ENCODE data around the gene ADRA1B. TPM values are rescaled to one million over a fixed set of nuclear protein-coding genes. Genes with fewer than 3 reads are reported as not detected.

ADRA1B gene
- polyA plus RNA-seq, 3 donors: not detected

DNA sequence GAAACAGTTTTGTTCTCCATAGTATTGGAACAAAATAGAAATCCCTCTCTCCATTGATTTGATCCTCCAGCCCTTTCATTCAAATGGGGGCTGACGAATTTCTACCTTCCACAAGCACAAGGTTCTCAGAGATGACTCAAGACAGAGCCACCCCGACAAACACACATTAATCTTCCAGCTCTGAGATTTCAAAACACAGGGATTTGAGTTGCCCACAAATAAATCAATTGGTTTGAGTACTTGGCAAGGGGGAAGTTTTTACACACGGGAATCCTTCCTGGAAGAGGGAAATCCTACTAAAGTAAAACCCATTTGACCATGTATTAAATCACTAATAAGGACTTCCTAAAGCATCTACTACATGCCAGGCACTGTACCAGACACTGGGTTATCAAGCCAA, 5.4 kb downstream of the ADRA1B start:
- Histone ChIP-seq H4K20me1 (ENCODE audit: insufficient read depth, low read length) (no peaks in the 10 kb centered on the region), H3K27me3 (ENCODE audit: control insufficient read depth in 2 of 2, insufficient read depth in 2 of 2, low read length in 2 of 2) (peaks cover 12 to 38% of the 10 kb centered on the region in 2 donors), H3K4me1 (ENCODE audit: control insufficient read depth in 1 of 2, insufficient read depth in 2 of 2, low read length in 2 of 2) (peaks cover under 1% of the 10 kb centered on the region in 2 donors), H3K27ac (ENCODE audit: low read depth in 1 of 2, low read length in 2 of 2) (no peak overlapping the region), H3K4me3 (replicated peaks in 1 of 3; ENCODE audit: low read depth in 2 of 3, low read length in 3 of 3) (no peak overlapping the region), H3K4me2 (replicated peaks; ENCODE audit: extremely low read depth, low read length, poor library complexity, severe bottlenecking) (no peak overlapping the region), H3K9me3 (replicated peaks in 1 of 2; ENCODE audit: control insufficient read depth in 1 of 2, insufficient read depth in 1 of 2, low read length in 2 of 2) (no peaks in the 10 kb centered on the region), H3K9ac (ENCODE audit: insufficient read depth, low read length, poor library complexity, severe bottlenecking) (no peak overlapping the region), H2AFZ (ENCODE audit: insufficient read depth, low read depth, low read length, poor library complexity, severe bottlenecking) (no peak overlapping the region), H3K79me2 (ENCODE audit: insufficient read depth, low read length) (no peaks in the 10 kb centered on the region), H3K36me3 (replicated peaks in 1 of 2; ENCODE audit: control insufficient read depth in 1 of 2, insufficient read depth in 2 of 2, low read length in 2 of 2) (no peaks in the 10 kb centered on the region)
- intact Hi-C loops (cut with micrococcal nuclease): no loop called here
- DNase-seq: no peak
- H3K4me1 Mint-ChIP-seq: peaks cover under 1% of the 10 kb centered on the region
- H3K9me3 Mint-ChIP-seq: peaks cover 0 to 2% (median 0%) of the 10 kb centered on the region in 7 donors
- peaks cover 0 to 2% of the 10 kb centered on the region in 2 donors for H3K36me3 Mint-ChIP-seq
- H3K27me3 Mint-ChIP-seq (ENCODE audit: low read depth in 3 of 3): peaks cover 27 to 36% (median 32%) of the 10 kb centered on the region in 3 donors
- H3K4me3 Mint-ChIP-seq: no peak overlapping the region
- no peak overlapping the region for H3K27ac Mint-ChIP-seq
- TF ChIP-seq, protein P1, sequence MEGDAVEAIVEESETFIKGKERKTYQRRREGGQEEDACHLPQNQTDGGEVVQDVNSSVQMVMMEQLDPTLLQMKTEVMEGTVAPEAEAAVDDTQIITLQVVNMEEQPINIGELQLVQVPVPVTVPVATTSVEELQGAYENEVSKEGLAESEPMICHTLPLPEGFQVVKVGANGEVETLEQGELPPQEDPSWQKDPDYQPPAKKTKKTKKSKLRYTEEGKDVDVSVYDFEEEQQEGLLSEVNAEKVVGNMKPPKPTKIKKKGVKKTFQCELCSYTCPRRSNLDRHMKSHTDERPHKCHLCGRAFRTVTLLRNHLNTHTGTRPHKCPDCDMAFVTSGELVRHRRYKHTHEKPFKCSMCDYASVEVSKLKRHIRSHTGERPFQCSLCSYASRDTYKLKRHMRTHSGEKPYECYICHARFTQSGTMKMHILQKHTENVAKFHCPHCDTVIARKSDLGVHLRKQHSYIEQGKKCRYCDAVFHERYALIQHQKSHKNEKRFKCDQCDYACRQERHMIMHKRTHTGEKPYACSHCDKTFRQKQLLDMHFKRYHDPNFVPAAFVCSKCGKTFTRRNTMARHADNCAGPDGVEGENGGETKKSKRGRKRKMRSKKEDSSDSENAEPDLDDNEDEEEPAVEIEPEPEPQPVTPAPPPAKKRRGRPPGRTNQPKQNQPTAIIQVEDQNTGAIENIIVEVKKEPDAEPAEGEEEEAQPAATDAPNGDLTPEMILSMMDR (IDR thresholded peaks at IDR 0.05): no peak
- WGBS (ENCODE audit: insufficient coverage): 63% methylated on average over 2 of the region's 3 CpGs

DNA sequence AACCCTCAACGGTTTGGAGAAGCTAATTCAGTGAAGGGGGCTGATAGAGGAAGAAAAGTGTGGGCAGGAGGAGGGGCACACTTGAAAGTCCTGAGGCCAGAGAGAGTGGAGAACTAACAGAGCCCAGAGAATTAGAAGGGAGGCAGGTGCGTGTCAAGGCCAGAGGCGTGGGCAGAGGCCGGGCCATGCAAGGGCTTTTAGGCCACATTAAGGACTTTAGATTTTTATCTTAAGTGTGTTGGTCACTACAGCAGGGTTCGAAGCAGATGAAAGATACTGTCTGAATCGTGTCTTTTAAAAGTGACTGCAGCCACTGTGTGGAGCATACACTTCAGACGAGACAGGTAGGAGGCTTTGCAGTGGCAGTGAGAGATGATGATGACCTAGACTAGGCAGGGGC, 6.7 kb downstream of the ADRA1B start:
- Histone ChIP-seq H3K36me3 (replicated peaks in 1 of 2; ENCODE audit: control insufficient read depth in 1 of 2, insufficient read depth in 2 of 2, low read length in 2 of 2) (no peaks in the 10 kb centered on the region), H3K79me2 (ENCODE audit: insufficient read depth, low read length) (no peaks in the 10 kb centered on the region), H4K20me1 (ENCODE audit: insufficient read depth, low read length) (no peaks in the 10 kb centered on the region), H3K9me3 (replicated peaks in 1 of 2; ENCODE audit: control insufficient read depth in 1 of 2, insufficient read depth in 1 of 2, low read length in 2 of 2) (no peaks in the 10 kb centered on the region), H2AFZ (ENCODE audit: insufficient read depth, low read depth, low read length, poor library complexity, severe bottlenecking) (no peak overlapping the region), H3K9ac (ENCODE audit: insufficient read depth, low read length, poor library complexity, severe bottlenecking) (no peak overlapping the region), H3K4me1 (ENCODE audit: control insufficient read depth in 1 of 2, insufficient read depth in 2 of 2, low read length in 2 of 2) (no peaks in the 10 kb centered on the region), H3K27me3 (ENCODE audit: control insufficient read depth in 2 of 2, insufficient read depth in 2 of 2, low read length in 2 of 2) (peaks cover 9 to 25% of the 10 kb centered on the region in 2 donors), H3K4me3 (replicated peaks in 1 of 3; ENCODE audit: low read depth in 2 of 3, low read length in 3 of 3) (no peak overlapping the region), H3K4me2 (replicated peaks; ENCODE audit: extremely low read depth, low read length, poor library complexity, severe bottlenecking) (no peak overlapping the region), H3K27ac (ENCODE audit: low read depth in 1 of 2, low read length in 2 of 2) (no peak overlapping the region)
- H3K27me3 Mint-ChIP-seq (ENCODE audit: low read depth in 3 of 3): peaks cover 18 to 26% (median 20%) of the 10 kb centered on the region in 3 donors
- 87% methylated on average over 7 of the region's 7 CpGs for WGBS (ENCODE audit: insufficient coverage)
- no peaks in the 10 kb centered on the region for H3K9me3 Mint-ChIP-seq
- no peak for DNase-seq
- H3K27ac Mint-ChIP-seq: no peak overlapping the region
- H3K36me3 Mint-ChIP-seq: no peaks in the 10 kb centered on the region
- TF ChIP-seq, protein P1 (IDR thresholded peaks at IDR 0.05): no peak
- intact Hi-C loops (cut with micrococcal nuclease): no loop called here
- H3K4me3 Mint-ChIP-seq: no peak overlapping the region
- no peaks in the 10 kb centered on the region for H3K4me1 Mint-ChIP-seq
